Neural cell (in vitro differentiated cells): ENCODE results near the gene GNPAT.

ENCODE experiments used
- CTCF ChIP-seq: fragments of 450-650 bp; IDR thresholded peaks from 2 replicates; pipeline ENCODE4 v1.5.1; 2014; ENCODE audit warnings: antibody characterized with exemption, mild to moderate bottlenecking, moderate library complexity; ENCODE audit not compliant: poor library complexity, severe bottlenecking
- EZH2 ChIP-seq: fragments of 200-600, 300-800 bp; shearing (Covaris generic), sonication (generic); IDR thresholded peaks from 2 replicates; pipeline ENCODE4 v1.6.1; 2014; ENCODE audit warnings: antibody characterized with exemption, low read length, borderline replicate concordance, mild to moderate bottlenecking; ENCODE audit not compliant: insufficient read depth, poor library complexity, severe bottlenecking
- RAD21 ChIP-seq: fragments of 450-650 bp; conservative IDR thresholded peaks from 2 replicates; pipeline ENCODE4 v1.6.1; 2014; ENCODE audit warnings: antibody characterized with exemption, mild to moderate bottlenecking, moderate library complexity
- REST ChIP-seq: IDR thresholded peaks from 2 replicates; pipeline ENCODE4 v1.6.1; 2012; ENCODE audit warnings: borderline replicate concordance

GRCh38 chr1:231236208-231236591 is 4.8 kb upstream of the GNPAT start:
- TF ChIP-seq RAD21 (no peak), EZH2 (no peak), CTCF (no peak), REST (no peak)
